Smooth muscle cell of the brain vasculature (primary cell): Measurements from ENCODE around the gene PDCD6IP.
"Not testable (repeated sequence)": the region's sequence is repeated elsewhere in the genome, so short reads cannot be mapped to it uniquely, and the experiment has no call there.

Experiments used
- DNase-seq: peaks from one replicate; pipeline ENCODE4 v3.0.0-alpha.2; 2012; ENCODE audit warnings: low read depth, low spot score

The PDCD6IP gene

GRCh38 chr3:33798418-33799201, at the start of gene PDCD6IP:
Gene PDCD6IP (plus strand): TSS chr3:33798630. CDS start chr3:33798729, 99 bp downstream.
- peak; percentile 83 for DNase-seq

- no peak for DNase-seq
Measured at GRCh38 chr3:33749546-33750210, 48.8 kb upstream of the PDCD6IP start.

GRCh38 chr3:33750211-33750548, 48.2 kb upstream of the PDCD6IP start:
- DNase-seq = no peak

- no peak for DNase-seq
Measured at GRCh38 chr3:33751336-33751735, 47.1 kb upstream of the PDCD6IP start.

GRCh38 chr3:33754391-33754790, 44.0 kb upstream of the PDCD6IP start:
- DNase-seq = not testable (repeated sequence)

- DNase-seq = no peak
Measured at GRCh38 chr3:33758281-33758680, 40.1 kb upstream of the PDCD6IP start.

- DNase-seq = no peak
Measured at GRCh38 chr3:33758864-33759263, 39.6 kb upstream of the PDCD6IP start.

GRCh38 chr3:33768578-33769330, 29.7 kb upstream of the PDCD6IP start:
- DNase-seq = no peak

- DNase-seq = no peak
Measured at GRCh38 chr3:33773637-33774036, 24.8 kb upstream of the PDCD6IP start.

GRCh38 chr3:33775363-33775762, 23.1 kb upstream of the PDCD6IP start:
- DNase-seq = no peak

GRCh38 chr3:33777996-33778395, 20.4 kb upstream of the PDCD6IP start:
- no peak for DNase-seq

- DNase-seq = no peak
Measured at GRCh38 chr3:33779751-33780150, 18.7 kb upstream of the PDCD6IP start.

GRCh38 chr3:33781413-33781812, 17.0 kb upstream of the PDCD6IP start:
- not testable (repeated sequence) for DNase-seq

GRCh38 chr3:33786565-33787327, 11.7 kb upstream of the PDCD6IP start:
- no peak for DNase-seq

- peak; percentile 36 for DNase-seq
Measured at GRCh38 chr3:33787328-33788009, 11.0 kb upstream of the PDCD6IP start.

- no peak for DNase-seq
Measured at GRCh38 chr3:33789183-33789954, 9.1 kb upstream of the PDCD6IP start.

- DNase-seq = no peak
Measured at GRCh38 chr3:33790091-33790490, 8.3 kb upstream of the PDCD6IP start.

GRCh38 chr3:33791477-33792166, 6.8 kb upstream of the PDCD6IP start:
- DNase-seq = no peak

GRCh38 chr3:33792167-33792892, 6.1 kb upstream of the PDCD6IP start:
- DNase-seq = no peak
